Mammary epithelial cell (primary cell): Measurements from ENCODE around the gene MAGEL2.

Experiments used
- EZH2 ChIP-seq: IDR thresholded peaks from 2 replicates; pipeline ENCODE4 v1.6.1; 2012; ENCODE audit warnings: low read length, inconsistent platforms, borderline replicate concordance
- TF ChIP-seq, protein P1 (sequence below), 2 donors: IDR thresholded peaks in 1 of 2; conservative IDR thresholded peaks in 1 of 2; 2 replicates each; pipeline ENCODE4 v1.5.1; 2011 to 2012; ENCODE audit warnings: inconsistent platforms in 2 of 2, low read length in 2 of 2, mild to moderate bottlenecking in 2 of 2, control low read depth in 1 of 2, low read depth in 1 of 2; ENCODE audit not compliant: insufficient read depth in 1 of 2; ENCODE audit errors: extremely low read depth in 1 of 2

DNA sequence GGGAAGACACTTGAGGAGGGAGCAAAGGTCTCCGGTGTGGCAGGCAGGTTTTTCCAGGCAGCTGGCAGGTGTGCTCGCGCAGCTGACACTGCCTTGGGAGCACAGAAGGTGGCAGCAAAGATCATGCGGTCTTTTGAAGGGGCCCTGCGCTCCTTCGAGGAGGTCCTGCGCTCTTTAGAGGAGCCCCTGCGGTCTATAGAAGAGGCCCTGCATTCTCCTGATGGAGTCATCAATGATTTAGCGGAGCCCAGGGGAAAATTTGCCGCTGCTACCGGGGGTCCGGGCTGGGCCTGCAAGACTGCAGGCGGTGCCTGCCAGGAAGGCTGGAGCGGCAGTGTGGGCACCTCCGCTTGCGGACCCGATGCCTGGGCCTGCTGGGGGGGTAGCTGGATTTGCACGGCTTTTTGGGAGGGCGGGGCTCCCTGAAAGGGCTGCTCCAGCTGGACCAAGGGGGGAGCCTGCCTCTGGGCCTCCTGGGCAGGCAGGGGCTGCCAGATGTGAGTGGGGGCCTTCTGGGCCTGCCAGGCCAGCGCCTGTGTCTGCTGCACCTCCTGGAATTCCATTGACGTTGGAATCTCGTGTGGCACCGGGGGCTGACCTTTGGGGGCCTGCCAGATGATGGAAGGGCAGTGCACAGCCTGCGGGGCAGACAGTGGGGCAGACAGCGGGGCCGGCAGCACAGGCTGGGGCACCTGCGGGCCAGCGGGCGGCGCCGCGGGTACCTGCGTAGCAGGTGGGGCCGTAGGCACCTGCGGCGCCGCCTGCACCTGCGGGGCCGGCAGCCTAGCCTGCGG lies 2.1 kb downstream of the MAGEL2 start:
- no peak for TF ChIP-seq EZH2
- TF ChIP-seq, protein P1, sequence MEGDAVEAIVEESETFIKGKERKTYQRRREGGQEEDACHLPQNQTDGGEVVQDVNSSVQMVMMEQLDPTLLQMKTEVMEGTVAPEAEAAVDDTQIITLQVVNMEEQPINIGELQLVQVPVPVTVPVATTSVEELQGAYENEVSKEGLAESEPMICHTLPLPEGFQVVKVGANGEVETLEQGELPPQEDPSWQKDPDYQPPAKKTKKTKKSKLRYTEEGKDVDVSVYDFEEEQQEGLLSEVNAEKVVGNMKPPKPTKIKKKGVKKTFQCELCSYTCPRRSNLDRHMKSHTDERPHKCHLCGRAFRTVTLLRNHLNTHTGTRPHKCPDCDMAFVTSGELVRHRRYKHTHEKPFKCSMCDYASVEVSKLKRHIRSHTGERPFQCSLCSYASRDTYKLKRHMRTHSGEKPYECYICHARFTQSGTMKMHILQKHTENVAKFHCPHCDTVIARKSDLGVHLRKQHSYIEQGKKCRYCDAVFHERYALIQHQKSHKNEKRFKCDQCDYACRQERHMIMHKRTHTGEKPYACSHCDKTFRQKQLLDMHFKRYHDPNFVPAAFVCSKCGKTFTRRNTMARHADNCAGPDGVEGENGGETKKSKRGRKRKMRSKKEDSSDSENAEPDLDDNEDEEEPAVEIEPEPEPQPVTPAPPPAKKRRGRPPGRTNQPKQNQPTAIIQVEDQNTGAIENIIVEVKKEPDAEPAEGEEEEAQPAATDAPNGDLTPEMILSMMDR (conservative IDR thresholded peaks at IDR 0.05 in 1 of 2, IDR thresholded peaks at IDR 0.05 in 1 of 2; ENCODE audit: extremely low read depth in 1 of 2, insufficient read depth in 1 of 2, low read depth in 1 of 2, low read length in 2 of 2) = no peak
